Activated T-cell treated with anti-CD3 and anti-CD28 coated beads, Interleukin-2, amount 50 U/mL, for 48 hours (primary cell): Measurements from ENCODE around the gene CDC7.
A peak's percentile ranks its signal among the peaks of the same experiment; 100 is the strongest.
"Not testable (repeated sequence)": the region's sequence is repeated elsewhere in the genome, so short reads cannot be mapped to it uniquely, and the experiment has no call there.

Source experiments
- DNase-seq, 2 experiments: peaks; one replicate each; pipeline ENCODE4 v3.0.0-alpha.2; 2020

The CDC7 gene

GRCh38 chr1:91511386-91511785 is 10.7 kb downstream of the CDC7 start:
- DNase-seq = no peak

GRCh38 chr1:91513160-91513559 is 12.5 kb downstream of the CDC7 start:
- no peak for DNase-seq

DNA sequence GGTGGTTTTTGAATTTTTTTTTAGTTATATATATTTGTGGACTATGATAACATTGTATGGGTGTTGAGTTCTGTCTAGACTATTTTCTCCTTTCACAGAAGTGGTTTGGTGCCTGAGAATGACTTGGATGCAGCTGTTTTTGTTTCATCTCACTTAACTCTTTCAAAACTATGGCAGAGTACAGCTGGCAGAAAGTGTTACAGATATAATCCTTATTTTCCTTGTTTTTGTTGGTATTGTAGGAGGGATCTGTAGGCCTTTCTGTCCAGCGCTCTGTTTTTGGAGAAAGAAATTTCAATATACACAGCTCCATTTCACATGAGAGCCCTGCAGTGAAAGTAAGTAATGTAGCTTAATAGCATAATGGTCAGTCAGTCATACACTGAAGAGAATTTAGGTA is 13.1 kb downstream of the CDC7 start:
- no peak for DNase-seq

- no peak for DNase-seq
Measured at GRCh38 chr1:91515994-91516393, 15.3 kb downstream of the CDC7 start.

GRCh38 chr1:91516605-91517004 is 16.0 kb downstream of the CDC7 start:
- not testable (repeated sequence) for DNase-seq

GRCh38 chr1:91519167-91519566 is 18.5 kb downstream of the CDC7 start:
- DNase-seq = not testable (repeated sequence)

GRCh38 chr1:91520942-91521507 is 20.4 kb downstream of the CDC7 start:
- DNase-seq = no peak

GRCh38 chr1:91523482-91523881 is 22.8 kb downstream of the CDC7 start:
- peak; percentile 45 to 60 for DNase-seq

- DNase-seq = no peak
Measured at GRCh38 chr1:91526496-91526895, 25.8 kb downstream of the CDC7 start.

- DNase-seq = no peak
Measured at GRCh38 chr1:91527266-91527765, 26.7 kb downstream of the CDC7 start.

- DNase-seq = no peak
Measured at GRCh38 chr1:91527781-91528180, 27.1 kb downstream of the CDC7 start.

GRCh38 chr1:91529856-91530255 is 29.2 kb downstream of the CDC7 start:
- no peak for DNase-seq

- no peak for DNase-seq
Measured at GRCh38 chr1:91533361-91534024, 32.8 kb downstream of the CDC7 start.

- no peak for DNase-seq
Measured at GRCh38 chr1:91535441-91535840, 34.8 kb downstream of the CDC7 start.

DNA sequence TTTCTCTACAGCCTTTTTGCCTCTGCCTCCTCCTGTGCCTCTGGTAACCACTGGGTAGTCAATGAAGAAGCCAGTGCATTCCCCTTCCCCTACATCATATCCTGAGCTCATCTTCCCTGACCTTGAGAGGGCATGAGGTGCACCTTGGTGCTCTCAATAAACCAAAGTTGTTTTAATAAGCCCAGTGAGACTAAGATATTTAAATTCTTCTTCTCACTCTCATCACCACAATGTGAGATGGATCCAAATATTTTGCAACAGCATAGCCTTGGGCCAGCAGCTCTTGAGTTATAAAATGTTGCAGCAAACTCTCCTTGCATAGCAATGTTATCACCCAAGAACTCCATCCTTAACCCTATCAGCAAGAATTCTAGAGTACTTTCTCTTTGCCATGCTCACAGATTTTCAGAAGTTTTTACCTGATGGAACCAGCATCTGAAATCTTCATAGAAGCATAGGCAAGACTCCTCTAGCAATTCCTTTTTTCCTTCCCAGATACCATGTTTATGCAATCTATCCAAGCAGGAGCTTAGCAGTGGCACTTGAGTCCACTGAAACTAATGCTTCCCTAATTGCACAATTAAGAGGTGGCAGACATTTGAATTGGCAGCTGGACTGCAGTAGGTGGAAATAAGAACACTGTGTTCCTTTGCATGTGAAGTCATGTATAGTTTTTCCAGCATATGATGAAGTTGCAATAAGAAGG is 36.8 kb downstream of the CDC7 start:
- DNase-seq = no peak

- DNase-seq = no peak
Measured at GRCh38 chr1:91537987-91538304, 37.3 kb downstream of the CDC7 start.

DNA sequence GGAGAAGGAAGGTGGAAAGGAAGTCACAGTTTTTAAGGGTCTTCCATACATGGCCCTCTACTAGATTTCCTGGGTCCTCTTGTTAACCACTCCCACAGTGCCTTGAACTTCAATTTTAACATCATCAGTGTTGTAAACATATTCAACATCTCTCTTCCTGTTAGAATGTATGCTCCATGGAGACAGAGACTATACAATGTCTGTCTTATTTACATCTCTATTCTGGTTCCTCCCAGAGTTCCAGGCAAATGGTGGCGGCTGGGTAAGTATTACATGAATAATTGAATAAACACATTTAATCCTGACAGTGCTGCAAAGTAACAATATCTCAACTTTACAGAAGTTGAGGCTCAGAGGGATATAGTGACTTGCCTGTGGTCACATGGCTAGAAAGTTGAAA is 40.3 kb downstream of the CDC7 start:
- DNase-seq = no peak

GRCh38 chr1:91541918-91542533 is 41.4 kb downstream of the CDC7 start:
- DNase-seq = no peak

DNA sequence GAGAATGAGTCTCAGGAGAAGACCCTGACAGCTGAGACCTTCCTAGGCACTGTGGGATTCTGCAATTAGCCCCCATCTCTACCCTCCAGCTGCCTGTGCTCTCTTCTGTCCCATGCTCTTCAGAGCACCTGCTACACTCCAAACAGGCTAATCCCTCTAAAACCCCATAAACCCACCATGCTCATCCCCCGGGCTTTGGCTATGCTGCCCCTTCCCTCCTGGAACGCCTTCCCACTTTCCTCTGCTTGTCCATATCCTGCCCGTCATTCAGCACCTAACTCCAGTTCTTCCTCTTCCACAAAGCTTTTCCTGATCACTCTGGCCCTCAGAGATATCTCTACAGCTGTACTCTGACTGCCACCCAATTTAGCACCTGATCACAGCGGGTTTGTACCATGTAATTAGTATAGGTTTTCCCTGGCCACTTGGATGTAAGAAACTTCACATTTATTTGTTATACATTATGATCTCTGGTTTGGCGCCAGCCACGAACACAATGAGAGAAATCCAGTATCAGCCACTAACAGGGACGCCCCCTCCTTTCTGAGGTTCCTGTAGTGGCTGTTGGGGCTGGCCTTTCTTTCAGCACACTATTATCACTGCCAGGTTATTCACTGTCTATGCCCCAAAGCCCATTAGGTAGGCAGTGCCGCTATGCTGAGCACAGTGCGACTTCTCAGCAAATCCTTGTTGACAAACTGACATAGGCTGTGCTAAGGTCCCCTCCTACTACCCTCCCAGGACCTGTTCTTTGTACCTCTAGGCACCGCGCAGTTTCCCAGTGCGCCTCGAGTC is 45.1 kb downstream of the CDC7 start:
- DNase-seq = no peak

GRCh38 chr1:91546301-91546581 is 45.6 kb downstream of the CDC7 start:
- DNase-seq = no peak

- no peak for DNase-seq
Measured at GRCh38 chr1:91546876-91547275, 46.2 kb downstream of the CDC7 start.

GRCh38 chr1:91548376-91549040 is 47.9 kb downstream of the CDC7 start:
- DNase-seq = peak in 1 of 2 experiments; percentile 42
